ENCODE data around the gene MOV10L1.

GRCh38 chr22:50092342-50092741 is 2.5 kb downstream of the MOV10L1 start:
- TF ChIP-seq CTCF (IDR thresholded peaks at IDR 0.05): no peak
- TF ChIP-seq POLR2A (IDR thresholded peaks at IDR 0.05): no peak
